Endodermal cell (in vitro differentiated cells): Measurements from ENCODE around the gene BMP7. TPM values are rescaled to one million over a fixed set of nuclear protein-coding genes. Genes with fewer than 3 reads are reported as not detected.
A peak's percentile ranks its signal among the peaks of the same experiment; 100 is the strongest.

Source experiments
- DNase-seq: peaks from one replicate; pipeline ENCODE4 v3.0.0-alpha.2; 2017
- H3K27ac ChIP-seq: 2 replicates; pipeline ENCODE4 v1.5.1; 2013; ENCODE audit warnings: mild to moderate bottlenecking, low read depth, low read length, moderate library complexity
- H3K27me3 ChIP-seq: 2 replicates; pipeline ENCODE4 v1.6.1; 2013; ENCODE audit warnings: mild to moderate bottlenecking, low read length, moderate library complexity; ENCODE audit not compliant: insufficient read depth, control insufficient read depth, poor library complexity, severe bottlenecking
- H3K36me3 ChIP-seq: 2 replicates; pipeline ENCODE4 v1.7.0; 2013; ENCODE audit warnings: mild to moderate bottlenecking, low read length, moderate library complexity; ENCODE audit not compliant: control insufficient read depth, insufficient read depth
- H3K4me1 ChIP-seq: one replicate; pipeline ENCODE4 v1.7.0; 2013; ENCODE audit warnings: low read length; ENCODE audit not compliant: control insufficient read depth, insufficient read depth
- H3K4me3 ChIP-seq: 2 replicates; pipeline ENCODE4 v1.5.1; 2013; ENCODE audit warnings: mild to moderate bottlenecking, low read length, moderate library complexity
- H3K9ac ChIP-seq: 2 replicates; pipeline ENCODE4 v1.6.1; 2013; ENCODE audit warnings: mild to moderate bottlenecking, low read length, moderate library complexity; ENCODE audit not compliant: poor library complexity, severe bottlenecking; ENCODE audit errors: extremely low read depth
- H3K9me3 ChIP-seq: 2 replicates; pipeline ENCODE4 v1.6.1; 2013; ENCODE audit warnings: mild to moderate bottlenecking, low read length, moderate library complexity; ENCODE audit not compliant: control insufficient read depth
- H3K27ac Mint-ChIP-seq: 2 replicates; pipeline ENCODE4 v1.8.0; 2020; ENCODE audit warnings: mixed read lengths
- H3K27me3 Mint-ChIP-seq: 2 replicates; pipeline ENCODE4 v1.8.0; 2021; ENCODE audit warnings: mild to moderate bottlenecking, mixed read lengths; ENCODE audit not compliant: insufficient read depth
- H3K36me3 Mint-ChIP-seq: 2 replicates; pipeline ENCODE4 v1.8.0; 2020; ENCODE audit warnings: low read depth, mixed read lengths
- H3K4me1 Mint-ChIP-seq: 2 replicates; pipeline ENCODE4 v1.8.0; 2020; ENCODE audit warnings: mixed read lengths
- H3K4me3 Mint-ChIP-seq: 2 replicates; pipeline ENCODE4 v1.8.0; 2020; ENCODE audit warnings: mild to moderate bottlenecking, moderate library complexity, mixed read lengths
- H3K9me3 Mint-ChIP-seq: 2 replicates; pipeline ENCODE4 v1.8.0; 2020; ENCODE audit warnings: mild to moderate bottlenecking, mixed read lengths
- WGBS, 2 experiments: methylation state at CpG; one replicate each; pipeline versions ENCODE4 v1.1.5 to v1.1.7; 2013; ENCODE audit warnings: missing lambda C conversion rate in 2 of 2, mixed read lengths in 1 of 2; ENCODE audit not compliant: insufficient coverage in 1 of 2, insufficient read length in 1 of 2; 5-methylcytosine and 5-hydroxymethylcytosine counted together
- total RNA-seq, 2 donors: library from RNA; stranded (reverse); fragmentation: NEBNext Ultra II Directional in 1 of 2; extraction: Animal tissue kit (Norgen Biotek cat#: 25700) in 1 of 2; gene quantifications; 2 replicates in 1 of 2; 3 replicates in 1 of 2; pipeline ENCODE4 v1.2.1, GENCODE V29; 2021
- TF ChIP-seq, protein P1 (sequence below): fragments of 200-600 bp; sonication (generic); conservative IDR thresholded peaks from 2 replicates; pipeline ENCODE4 v1.5.0; 2021; ENCODE audit warnings: antibody characterized with exemption, mild to moderate bottlenecking

Gene BMP7
- total RNA-seq, 2 donors from 2014 or later: 45.6 to 49.6 TPM

DNA sequence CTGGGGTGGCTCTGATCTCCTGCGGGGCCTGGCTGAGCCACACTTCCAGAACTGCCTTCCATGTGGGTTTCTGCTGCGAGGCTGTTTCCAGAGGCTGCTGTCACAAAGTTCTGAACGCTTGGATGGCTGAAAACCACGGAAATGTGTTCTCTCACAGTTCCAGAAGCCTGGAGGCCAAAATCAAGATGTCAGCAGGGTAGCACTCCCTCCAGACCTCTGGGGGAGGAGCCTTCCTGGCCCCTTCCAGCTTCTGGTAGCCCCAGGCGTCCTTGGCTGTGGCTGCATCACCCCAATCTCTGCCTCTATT lies 23.7 kb upstream of the BMP7 start:
- Mint-ChIP-seq H3K27me3 (peaks cover 12% of the 10 kb centered on the region), H3K27ac (no peak overlapping the region), H3K4me3 (no peak overlapping the region), H3K4me1 (peaks cover 20% of the 10 kb centered on the region), H3K36me3 (no peaks in the 10 kb centered on the region), H3K9me3 (no peaks in the 10 kb centered on the region)
- peaks cover 5% of the 10 kb centered on the region for H3K27me3 ChIP-seq
- DNase-seq: no peak
- H3K4me3 ChIP-seq: no peak overlapping the region
- H3K9ac ChIP-seq: no peak overlapping the region
- TF ChIP-seq, protein P1, sequence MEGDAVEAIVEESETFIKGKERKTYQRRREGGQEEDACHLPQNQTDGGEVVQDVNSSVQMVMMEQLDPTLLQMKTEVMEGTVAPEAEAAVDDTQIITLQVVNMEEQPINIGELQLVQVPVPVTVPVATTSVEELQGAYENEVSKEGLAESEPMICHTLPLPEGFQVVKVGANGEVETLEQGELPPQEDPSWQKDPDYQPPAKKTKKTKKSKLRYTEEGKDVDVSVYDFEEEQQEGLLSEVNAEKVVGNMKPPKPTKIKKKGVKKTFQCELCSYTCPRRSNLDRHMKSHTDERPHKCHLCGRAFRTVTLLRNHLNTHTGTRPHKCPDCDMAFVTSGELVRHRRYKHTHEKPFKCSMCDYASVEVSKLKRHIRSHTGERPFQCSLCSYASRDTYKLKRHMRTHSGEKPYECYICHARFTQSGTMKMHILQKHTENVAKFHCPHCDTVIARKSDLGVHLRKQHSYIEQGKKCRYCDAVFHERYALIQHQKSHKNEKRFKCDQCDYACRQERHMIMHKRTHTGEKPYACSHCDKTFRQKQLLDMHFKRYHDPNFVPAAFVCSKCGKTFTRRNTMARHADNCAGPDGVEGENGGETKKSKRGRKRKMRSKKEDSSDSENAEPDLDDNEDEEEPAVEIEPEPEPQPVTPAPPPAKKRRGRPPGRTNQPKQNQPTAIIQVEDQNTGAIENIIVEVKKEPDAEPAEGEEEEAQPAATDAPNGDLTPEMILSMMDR: no peak
- WGBS, 2 experiments: 86 to 88% methylated on average over 4 to 5 of the region's 5 CpGs
- H3K36me3 ChIP-seq: no peaks in the 10 kb centered on the region
- H3K4me1 ChIP-seq: peaks cover 8% of the 10 kb centered on the region
- H3K27ac ChIP-seq: peak overlapping the region; percentile 86
- no peaks in the 10 kb centered on the region for H3K9me3 ChIP-seq

DNA sequence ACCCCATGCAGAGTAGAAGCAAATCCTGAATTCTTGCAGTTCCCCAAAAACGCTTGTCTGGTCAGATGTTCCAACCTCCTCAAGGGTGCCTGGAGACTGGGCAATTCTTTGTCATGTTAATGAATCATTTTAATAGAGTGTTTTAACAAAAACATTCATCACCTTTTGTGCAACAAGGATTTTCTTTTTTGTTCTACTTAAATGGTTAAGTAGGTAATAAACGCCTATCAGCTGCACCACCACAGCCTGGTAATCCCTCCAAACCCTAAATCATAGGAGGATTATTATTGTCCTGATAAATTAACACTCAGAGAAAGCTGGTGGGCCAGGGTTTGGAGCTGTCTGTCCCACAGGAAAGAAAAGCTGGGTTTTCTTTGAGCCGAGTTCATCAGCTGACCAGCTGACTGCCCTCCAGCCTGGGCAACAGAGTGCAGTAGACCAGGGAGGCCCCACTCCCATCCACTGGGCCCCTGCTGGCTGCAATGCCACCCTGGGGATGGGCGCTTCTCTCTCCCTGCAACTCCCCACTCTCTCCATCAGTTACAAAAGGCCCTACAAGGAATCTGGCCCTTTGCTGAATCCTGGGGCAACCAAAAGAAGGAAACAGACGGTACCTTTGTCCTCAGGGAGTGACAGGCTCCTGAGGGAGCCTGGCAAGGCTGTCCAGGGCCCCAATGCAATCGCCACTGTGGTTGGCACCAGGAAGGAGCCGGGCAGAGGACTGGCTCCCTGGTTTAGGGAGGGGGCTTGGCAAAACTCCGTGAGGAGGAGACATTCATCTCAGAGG lies 23.1 kb upstream of the BMP7 start:
- DNase-seq: no peak
- TF ChIP-seq, protein P1: no peak
- H3K4me3 Mint-ChIP-seq: no peak overlapping the region
- H3K27me3 Mint-ChIP-seq: peaks cover 14% of the 10 kb centered on the region
- Histone ChIP-seq H3K4me1 (peaks cover 4% of the 10 kb centered on the region), H3K9ac (no peak overlapping the region), H3K27ac (peak overlapping the region; percentile 86), H3K27me3 (peaks cover 5% of the 10 kb centered on the region), H3K9me3 (no peaks in the 10 kb centered on the region), H3K36me3 (no peaks in the 10 kb centered on the region), H3K4me3 (no peak overlapping the region)
- H3K27ac Mint-ChIP-seq: no peak overlapping the region
- no peaks in the 10 kb centered on the region for H3K36me3 Mint-ChIP-seq
- no peaks in the 10 kb centered on the region for H3K9me3 Mint-ChIP-seq
- H3K4me1 Mint-ChIP-seq: peaks cover 16% of the 10 kb centered on the region
- 50 to 84% methylated on average over 3 to 7 of the region's 8 CpGs for WGBS, 2 experiments

DNA sequence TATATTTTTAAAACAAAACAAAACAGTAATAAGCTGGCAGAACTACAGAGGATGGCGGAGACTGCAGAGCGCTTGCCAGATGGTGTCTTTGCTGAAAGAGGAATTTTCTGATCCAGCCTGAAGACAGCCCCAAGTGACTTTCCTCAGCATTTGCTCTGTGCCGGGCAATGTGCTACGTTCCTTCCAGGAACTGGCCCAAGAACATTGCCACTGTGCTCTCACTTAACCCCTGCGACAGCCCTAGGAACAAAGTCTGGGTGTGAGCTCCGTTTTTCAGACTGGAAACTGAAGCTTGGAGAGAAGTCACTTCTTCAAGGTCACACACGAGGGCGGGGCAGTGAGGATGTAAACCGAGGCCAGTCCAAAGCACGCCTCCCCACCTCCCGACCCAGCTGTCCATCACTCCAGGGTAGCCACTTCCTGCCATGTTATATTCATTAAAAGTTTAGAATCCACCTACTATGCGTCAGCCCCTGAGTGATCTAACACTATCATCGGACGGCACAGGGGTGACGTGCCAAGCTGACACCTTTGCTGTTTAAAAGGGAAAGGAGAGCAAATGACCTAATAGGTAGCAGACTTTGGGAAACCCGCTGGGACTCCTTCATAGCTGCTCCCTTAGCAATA lies 22.3 kb upstream of the BMP7 start:
- no peaks in the 10 kb centered on the region for H3K36me3 Mint-ChIP-seq
- 84% methylated on average over 12 to 16 of the region's 16 CpGs for WGBS, 2 experiments
- H3K4me1 Mint-ChIP-seq: peaks cover 11% of the 10 kb centered on the region
- Histone ChIP-seq H3K4me1 (no peaks in the 10 kb centered on the region), H3K27ac (peak overlapping the region; percentile 86), H3K4me3 (no peak overlapping the region), H3K36me3 (no peaks in the 10 kb centered on the region), H3K27me3 (peaks cover 5% of the 10 kb centered on the region), H3K9me3 (no peaks in the 10 kb centered on the region), H3K9ac (no peak overlapping the region)
- H3K9me3 Mint-ChIP-seq: no peaks in the 10 kb centered on the region
- DNase-seq: no peak
- no peak overlapping the region for H3K27ac Mint-ChIP-seq
- TF ChIP-seq, protein P1: no peak
- H3K4me3 Mint-ChIP-seq: no peak overlapping the region
- H3K27me3 Mint-ChIP-seq: peaks cover 15% of the 10 kb centered on the region
